Naive B cell (primary cell): ENCODE data around the gene CFAP141. TPM values are rescaled to one million over a fixed set of nuclear protein-coding genes. Genes with fewer than 3 reads are reported as not detected.
A peak's percentile ranks its signal among the peaks of the same experiment; 100 is the strongest.
"Not testable (repeated sequence)": the region's sequence is repeated elsewhere in the genome, so short reads cannot be mapped to it uniquely, and the experiment has no call there.

Experiments used
- ATAC-seq, 2 donors: fragments of 150-1000 bp; cut with Tn5 transposase; 2 replicates each; pipeline ENCODE4 v1.10.0; 2021; ENCODE audit warnings: low read depth in 2 of 2, mild to moderate bottlenecking in 2 of 2, moderate library complexity in 2 of 2
- DNase-seq: peaks from one replicate; pipeline ENCODE4 v3.0.0; 2022
- H3K27ac Mint-ChIP-seq, 6 donors: one replicate each; pipeline ENCODE4 v1.8.0; 2020 to 2022; ENCODE audit warnings: mild to moderate bottlenecking in 6 of 6, mixed read lengths in 6 of 6, moderate library complexity in 5 of 6, inconsistent platforms in 2 of 6
- H3K27me3 Mint-ChIP-seq, 3 donors: one replicate each; pipeline ENCODE4 v1.8.0; 2021 to 2022; ENCODE audit warnings: mixed read lengths in 3 of 3, mild to moderate bottlenecking in 1 of 3
- H3K36me3 Mint-ChIP-seq, 2 donors: one replicate each; pipeline ENCODE4 v1.8.0; 2020 to 2022; ENCODE audit warnings: mixed read lengths in 2 of 2, inconsistent platforms in 1 of 2, mild to moderate bottlenecking in 1 of 2
- H3K4me1 Mint-ChIP-seq, 3 donors: one replicate each; pipeline ENCODE4 v1.8.0; 2020 to 2022; ENCODE audit warnings: mixed read lengths in 3 of 3, inconsistent platforms in 1 of 3, mild to moderate bottlenecking in 1 of 3, moderate library complexity in 1 of 3
- H3K4me3 Mint-ChIP-seq, 8 donors: one replicate each; pipeline ENCODE4 v1.8.0; 2020 to 2022; ENCODE audit warnings: mild to moderate bottlenecking in 8 of 8, mixed read lengths in 8 of 8, moderate library complexity in 8 of 8, inconsistent platforms in 2 of 8
- H3K9me3 Mint-ChIP-seq, 7 donors: one replicate each; pipeline ENCODE4 v1.8.0; 2020 to 2022; ENCODE audit warnings: mixed read lengths in 7 of 7, mild to moderate bottlenecking in 5 of 7, inconsistent platforms in 2 of 7, moderate library complexity in 1 of 7
- polyA plus RNA-seq, 6 donors: library from polyadenylated mRNA; unstranded; fragments of 300-500 nt; fragmentation: Illumina TruSeq; gene quantifications; one replicate each; pipeline ENCODE4 v1.2.3, GENCODE V29; 2021; ENCODE audit warnings: low read depth in 6 of 6

CFAP141 gene
- polyA plus RNA-seq = not detected

GRCh38 chr1:154206196-154206595, at the start of gene CFAP141:
TSS of gene CFAP141 (minus strand) at chr1:154206333. CDS start at chr1:154206307, 26 bp downstream.
- no peak for DNase-seq
- peak within 1 kb of the TSS in 5 of 6 donors; percentile 38 to 74 (median 59) for H3K27ac Mint-ChIP-seq
- peaks cover 0 to 12% of the 10 kb centered on the region in 2 donors for H3K36me3 Mint-ChIP-seq
- peak in 1 of 2 donors; percentile 55 for ATAC-seq
- H3K27me3 Mint-ChIP-seq = no peaks in the 10 kb centered on the region
- H3K9me3 Mint-ChIP-seq = no peaks in the 10 kb centered on the region
- H3K4me1 Mint-ChIP-seq = no peaks in the 10 kb centered on the region
- no peak within 1 kb of the TSS for H3K4me3 Mint-ChIP-seq

GRCh38 chr1:154253671-154254070, 47.5 kb upstream of the CFAP141 start:
- DNase-seq = no peak
- Mint-ChIP-seq H3K4me3 (no peak overlapping the region), H3K36me3 (peaks cover 18 to 33% of the 10 kb centered on the region in 2 donors), H3K27me3 (no peaks in the 10 kb centered on the region), H3K27ac (peak overlapping the region in 4 of 6 donors; percentile 24 to 80 (median 63)), H3K9me3 (no peaks in the 10 kb centered on the region), H3K4me1 (no peaks in the 10 kb centered on the region)
- no peak for ATAC-seq

GRCh38 chr1:154241703-154242351, 35.7 kb upstream of the CFAP141 start:
- Mint-ChIP-seq H3K27me3 (no peaks in the 10 kb centered on the region), H3K36me3 (peaks cover 25 to 40% of the 10 kb centered on the region in 2 donors), H3K4me3 (no peak overlapping the region), H3K4me1 (peaks cover 3 to 14% (median 6%) of the 10 kb centered on the region in 3 donors), H3K9me3 (no peaks in the 10 kb centered on the region), H3K27ac (no peak overlapping the region)
- ATAC-seq = no peak
- DNase-seq = no peak

GRCh38 chr1:154240294-154240833, 34.2 kb upstream of the CFAP141 start:
- DNase-seq = no peak
- Mint-ChIP-seq H3K9me3 (no peaks in the 10 kb centered on the region), H3K4me1 (peaks cover 5 to 14% (median 9%) of the 10 kb centered on the region in 3 donors), H3K4me3 (no peak overlapping the region), H3K36me3 (peaks cover 30 to 40% of the 10 kb centered on the region in 2 donors), H3K27me3 (no peaks in the 10 kb centered on the region), H3K27ac (no peak overlapping the region)
- ATAC-seq = no peak

- ATAC-seq = no peak
- Mint-ChIP-seq H3K27me3 (no peaks in the 10 kb centered on the region), H3K4me1 (peaks cover 5 to 14% (median 9%) of the 10 kb centered on the region in 3 donors), H3K4me3 (no peak overlapping the region), H3K27ac (peak overlapping the region in 2 of 6 donors; percentile 0 to 52), H3K36me3 (peaks cover 39 to 40% of the 10 kb centered on the region in 2 donors), H3K9me3 (no peaks in the 10 kb centered on the region)
- no peak for DNase-seq
These were observed 33.4 kb upstream of the CFAP141 start for GRCh38 chr1:154239491-154239890.

DNA sequence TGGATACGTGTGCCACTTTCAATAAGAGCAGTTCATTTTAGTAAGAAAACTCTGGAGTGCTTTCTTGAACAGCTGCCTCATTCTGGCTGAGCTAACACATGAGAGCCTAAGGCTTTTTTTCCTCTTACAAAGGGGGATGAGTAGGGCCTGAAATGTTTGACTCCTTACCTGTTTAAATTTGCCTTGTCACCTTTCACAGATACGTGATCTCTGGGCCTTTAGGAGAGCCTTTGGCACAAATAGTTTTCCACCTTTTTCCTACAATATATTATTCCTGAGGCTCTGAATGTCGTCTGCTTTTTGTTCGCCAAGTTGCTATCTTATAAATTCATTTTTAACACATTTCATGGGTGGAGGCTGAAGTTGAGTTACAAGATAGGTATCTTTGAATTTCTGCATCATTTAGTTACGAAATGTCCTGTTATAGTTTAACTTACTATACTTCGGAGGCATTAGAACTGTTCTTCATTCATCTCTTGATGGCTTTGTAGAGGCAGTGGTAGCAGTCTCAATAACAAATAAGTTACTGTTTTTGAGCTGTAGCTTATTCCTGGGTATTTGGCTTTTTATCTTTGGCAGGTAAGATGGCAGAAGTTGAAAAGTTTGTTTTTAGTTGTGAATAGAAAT, 31.9 kb upstream of the CFAP141 start:
- ATAC-seq (no peak), DNase-seq (no peak)
- Mint-ChIP-seq H3K4me1 (peaks cover 5 to 14% (median 9%) of the 10 kb centered on the region in 3 donors), H3K9me3 (no peaks in the 10 kb centered on the region), H3K4me3 (no peak overlapping the region), H3K27me3 (no peaks in the 10 kb centered on the region), H3K36me3 (peaks cover 33 to 43% of the 10 kb centered on the region in 2 donors), H3K27ac (no peak overlapping the region)

- H3K9me3 Mint-ChIP-seq = no peaks in the 10 kb centered on the region
- no peak overlapping the region for H3K4me3 Mint-ChIP-seq
- DNase-seq (no peak), ATAC-seq (no peak)
- peaks cover 5 to 14% (median 9%) of the 10 kb centered on the region in 3 donors for H3K4me1 Mint-ChIP-seq
- H3K27me3 Mint-ChIP-seq = no peaks in the 10 kb centered on the region
- H3K27ac Mint-ChIP-seq = no peak overlapping the region
- peaks cover 32 to 43% of the 10 kb centered on the region in 2 donors for H3K36me3 Mint-ChIP-seq
These were observed 31.3 kb upstream of the CFAP141 start for GRCh38 chr1:154237435-154237834.

DNA sequence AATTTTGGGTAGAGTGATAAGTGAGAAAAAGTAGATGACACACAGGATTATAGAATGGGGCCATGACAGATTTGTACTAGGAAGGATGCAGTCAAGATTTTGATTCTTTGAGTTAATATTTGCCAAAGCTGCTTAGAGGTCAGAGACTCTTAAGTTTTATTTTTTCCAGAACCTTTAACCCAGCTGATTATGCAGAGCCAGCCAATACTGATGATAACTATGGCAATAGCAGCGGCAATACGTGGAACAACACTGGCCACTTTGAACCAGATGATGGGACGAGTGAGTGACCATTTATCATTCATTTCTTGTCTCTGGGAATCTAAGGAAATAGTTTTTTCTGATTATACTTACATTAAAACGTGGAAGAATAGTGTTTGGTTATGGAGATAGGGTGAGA, 30.7 kb upstream of the CFAP141 start:
- Mint-ChIP-seq H3K9me3 (no peaks in the 10 kb centered on the region), H3K27me3 (no peaks in the 10 kb centered on the region), H3K4me3 (no peak overlapping the region), H3K36me3 (peaks cover 28 to 43% of the 10 kb centered on the region in 2 donors), H3K27ac (no peak overlapping the region), H3K4me1 (peaks cover 8 to 14% (median 9%) of the 10 kb centered on the region in 3 donors)
- no peak for ATAC-seq
- no peak for DNase-seq

GRCh38 chr1:154233127-154233526, 27.0 kb upstream of the CFAP141 start:
- H3K4me3 Mint-ChIP-seq, H3K27me3 Mint-ChIP-seq, ATAC-seq, DNase-seq, H3K9me3 Mint-ChIP-seq, H3K4me1 Mint-ChIP-seq: not testable (repeated sequence)
- Mint-ChIP-seq H3K36me3 (peaks cover 16 to 30% of the 10 kb centered on the region in 2 donors), H3K27ac (peak overlapping the region in 1 of 6 donors; percentile 95)

DNA sequence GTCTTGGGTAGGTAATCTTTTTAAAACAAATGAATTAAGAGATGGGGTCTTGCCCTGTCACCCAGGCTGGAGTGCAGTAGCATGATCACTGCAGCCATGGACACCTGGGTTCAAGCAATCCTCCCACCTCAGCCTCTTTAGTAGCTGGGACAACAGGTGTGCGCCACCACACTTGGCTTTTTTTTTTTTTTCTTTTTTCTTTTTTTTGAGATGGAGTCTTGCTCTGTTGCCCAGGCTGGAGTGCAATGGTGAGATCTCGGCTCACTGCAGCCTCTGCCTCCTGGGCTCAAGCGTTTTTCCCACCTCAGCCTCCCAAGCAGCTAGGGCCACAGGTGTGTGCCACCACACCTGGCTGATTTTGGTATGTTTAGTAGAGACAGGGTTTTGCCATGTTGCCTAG, 25.0 kb upstream of the CFAP141 start:
- Mint-ChIP-seq H3K4me1 (peaks cover 2 to 11% (median 9%) of the 10 kb centered on the region in 3 donors), H3K27ac (peak overlapping the region in 1 of 6 donors; percentile 59)
- H3K4me3 Mint-ChIP-seq = not testable (repeated sequence)

DNA sequence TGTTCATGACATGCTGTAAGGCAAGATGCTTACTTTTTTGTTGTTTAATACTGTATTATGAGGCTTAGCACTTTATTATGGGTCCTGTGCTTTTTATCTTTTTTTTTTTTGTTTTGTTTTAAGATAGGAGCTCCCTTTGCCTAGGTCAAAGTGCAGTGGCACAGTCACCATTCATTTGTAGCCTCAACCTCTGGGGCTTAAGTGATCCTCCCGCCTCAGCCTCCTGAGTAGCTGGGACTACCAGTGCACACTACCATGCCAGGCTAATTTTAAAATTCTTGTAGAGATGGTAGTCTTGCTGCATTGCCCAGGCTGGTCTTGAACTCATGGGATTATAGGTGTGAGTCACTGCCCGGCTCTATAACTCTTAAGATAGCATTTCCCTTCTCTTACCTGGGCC, 19.2 kb upstream of the CFAP141 start:
- Mint-ChIP-seq H3K4me1 (peaks cover 49 to 51% (median 50%) of the 10 kb centered on the region in 3 donors), H3K36me3 (peaks cover 0 to 6% of the 10 kb centered on the region in 2 donors), H3K4me3 (peak overlapping the region in 2 of 8 donors; percentile 30 to 37), H3K9me3 (no peaks in the 10 kb centered on the region), H3K27me3 (no peaks in the 10 kb centered on the region), H3K27ac (peak overlapping the region in 4 of 6 donors; percentile 60 to 99 (median 64))
- DNase-seq (no peak), ATAC-seq (no peak)

More for the DNA sequence above, 25.0 kb upstream of the CFAP141 start:
- ATAC-seq, DNase-seq, H3K9me3 Mint-ChIP-seq, H3K27me3 Mint-ChIP-seq: not testable (repeated sequence)
- peaks cover 7 to 20% of the 10 kb centered on the region in 2 donors for H3K36me3 Mint-ChIP-seq

DNA sequence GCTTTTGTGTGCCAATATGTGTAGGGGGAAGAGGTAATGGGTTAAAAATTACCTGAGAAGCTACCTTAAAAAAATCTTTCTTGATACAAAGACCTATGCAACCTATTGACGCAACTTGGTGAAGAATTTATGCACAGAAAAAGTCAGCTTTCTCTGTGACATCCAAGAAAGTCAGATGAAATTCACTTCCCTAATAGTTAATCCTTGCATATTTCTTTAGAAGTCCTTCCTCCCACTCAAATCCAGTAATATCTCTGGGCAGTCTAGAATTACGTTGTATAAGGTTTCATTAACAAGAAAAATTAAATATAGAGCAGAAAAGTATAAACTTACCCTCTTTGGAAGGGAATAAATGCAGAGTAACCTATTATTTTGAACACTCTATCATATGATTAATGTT, 17.5 kb upstream of the CFAP141 start:
- H3K36me3 Mint-ChIP-seq = peaks cover under 1 to 8% of the 10 kb centered on the region in 2 donors
- no peak for DNase-seq
- H3K27ac Mint-ChIP-seq = peak overlapping the region in 5 of 6 donors; percentile 71 to 99 (median 75)
- peak overlapping the region in 2 of 8 donors; percentile 62 to 92 for H3K4me3 Mint-ChIP-seq
- peaks cover 60 to 67% (median 65%) of the 10 kb centered on the region in 3 donors for H3K4me1 Mint-ChIP-seq
- H3K27me3 Mint-ChIP-seq = no peaks in the 10 kb centered on the region
- no peak for ATAC-seq
- no peaks in the 10 kb centered on the region for H3K9me3 Mint-ChIP-seq

- peak overlapping the region; percentile 15 to 100 (median 82) for H3K27ac Mint-ChIP-seq
These were observed 16.8 kb upstream of the CFAP141 start for GRCh38 chr1:154222918-154223317.

More at GRCh38 chr1:154222918-154223317, 16.8 kb upstream of the CFAP141 start:
- Mint-ChIP-seq H3K27me3 (no peaks in the 10 kb centered on the region), H3K36me3 (peaks cover 5 to 12% of the 10 kb centered on the region in 2 donors), H3K4me1 (peaks cover 65 to 73% (median 69%) of the 10 kb centered on the region in 3 donors), H3K9me3 (no peaks in the 10 kb centered on the region), H3K4me3 (peak overlapping the region in 7 of 8 donors; percentile 7 to 98 (median 71))
- DNase-seq (no peak), ATAC-seq (no peak)
